ENCODE data around the gene RPS6KA3.

DNA sequence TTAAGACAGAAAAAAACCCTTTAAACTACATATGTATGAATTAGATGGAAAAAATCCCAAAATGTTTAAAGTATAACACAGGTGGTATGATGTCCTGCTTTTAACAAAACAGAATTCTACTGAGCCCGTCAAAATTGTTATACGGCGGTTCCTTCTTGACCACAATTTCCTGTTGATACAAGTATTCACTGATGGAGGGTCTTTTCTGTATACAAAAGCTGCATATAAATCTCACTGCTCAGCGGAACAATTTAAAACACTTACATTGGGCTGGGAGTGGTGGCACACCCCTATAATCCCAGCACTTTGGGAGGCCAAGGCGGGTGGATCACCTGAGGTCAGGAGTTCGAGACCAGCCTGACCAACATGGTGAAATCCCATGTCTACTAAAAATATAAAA lies 62.4 kb downstream of the RPS6KA3 start:
- TF ChIP-seq, protein P1, sequence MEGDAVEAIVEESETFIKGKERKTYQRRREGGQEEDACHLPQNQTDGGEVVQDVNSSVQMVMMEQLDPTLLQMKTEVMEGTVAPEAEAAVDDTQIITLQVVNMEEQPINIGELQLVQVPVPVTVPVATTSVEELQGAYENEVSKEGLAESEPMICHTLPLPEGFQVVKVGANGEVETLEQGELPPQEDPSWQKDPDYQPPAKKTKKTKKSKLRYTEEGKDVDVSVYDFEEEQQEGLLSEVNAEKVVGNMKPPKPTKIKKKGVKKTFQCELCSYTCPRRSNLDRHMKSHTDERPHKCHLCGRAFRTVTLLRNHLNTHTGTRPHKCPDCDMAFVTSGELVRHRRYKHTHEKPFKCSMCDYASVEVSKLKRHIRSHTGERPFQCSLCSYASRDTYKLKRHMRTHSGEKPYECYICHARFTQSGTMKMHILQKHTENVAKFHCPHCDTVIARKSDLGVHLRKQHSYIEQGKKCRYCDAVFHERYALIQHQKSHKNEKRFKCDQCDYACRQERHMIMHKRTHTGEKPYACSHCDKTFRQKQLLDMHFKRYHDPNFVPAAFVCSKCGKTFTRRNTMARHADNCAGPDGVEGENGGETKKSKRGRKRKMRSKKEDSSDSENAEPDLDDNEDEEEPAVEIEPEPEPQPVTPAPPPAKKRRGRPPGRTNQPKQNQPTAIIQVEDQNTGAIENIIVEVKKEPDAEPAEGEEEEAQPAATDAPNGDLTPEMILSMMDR (IDR thresholded peaks at IDR 0.05), result no peak
- TF ChIP-seq POLR2AphosphoS5 (IDR thresholded peaks at IDR 0.05) (no peak), POLR2A (IDR thresholded peaks at IDR 0.05) (no peak)
